ENCODE data around the gene SGTA. TPM values are rescaled to one million over a fixed set of nuclear protein-coding genes. Genes with fewer than 3 reads are reported as not detected.

SGTA gene
- total RNA-seq, 4 donors from 2014 or later: 37.9 to 49.5 (median 44.1) TPM

DNA sequence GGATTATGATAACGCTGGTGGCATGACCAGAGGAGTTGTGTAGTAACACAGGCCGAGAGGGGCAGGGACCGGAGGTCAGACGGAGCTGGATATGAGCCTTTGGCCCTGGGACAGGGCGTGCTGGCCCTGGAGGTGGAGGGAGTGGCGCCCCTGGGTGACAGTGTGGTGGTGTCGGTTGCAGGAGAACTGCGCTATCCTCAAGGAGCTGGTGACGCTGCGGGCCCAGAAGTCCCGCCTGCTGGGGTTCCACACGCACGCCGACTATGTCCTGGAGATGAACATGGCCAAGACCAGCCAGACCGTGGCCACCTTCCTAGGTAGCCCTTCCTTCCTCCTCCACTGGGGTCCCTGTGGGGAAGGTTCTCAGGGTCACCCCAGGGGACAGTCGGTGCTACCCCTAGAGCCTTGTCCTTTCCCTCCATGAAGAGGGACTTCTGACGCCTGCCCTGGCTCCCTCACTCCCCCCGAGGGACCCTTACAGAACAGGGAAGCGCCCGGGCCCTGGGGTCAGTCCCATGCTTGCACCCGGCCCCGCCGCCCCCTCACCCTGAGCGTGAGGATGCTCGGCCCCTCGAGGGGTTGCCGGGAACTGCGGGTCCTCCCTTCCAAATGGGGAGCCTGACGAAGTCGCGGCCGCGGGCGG, 23.8 kb upstream of the SGTA start:
- no peak for DNase-seq (ENCODE audit: low spot score in 2 of 2)
- WGBS, 2 donors: 92 to 96% methylated on average over 31 to 34 of the region's 34 CpGs
- intact Hi-C loops (cut with DNase I; ENCODE audit: low total_unique reads): no loop called here
- H3K4me3 ChIP-seq (ENCODE audit: low read depth, poor library complexity, severe bottlenecking): no peak overlapping the region
- TF ChIP-seq, protein P1, sequence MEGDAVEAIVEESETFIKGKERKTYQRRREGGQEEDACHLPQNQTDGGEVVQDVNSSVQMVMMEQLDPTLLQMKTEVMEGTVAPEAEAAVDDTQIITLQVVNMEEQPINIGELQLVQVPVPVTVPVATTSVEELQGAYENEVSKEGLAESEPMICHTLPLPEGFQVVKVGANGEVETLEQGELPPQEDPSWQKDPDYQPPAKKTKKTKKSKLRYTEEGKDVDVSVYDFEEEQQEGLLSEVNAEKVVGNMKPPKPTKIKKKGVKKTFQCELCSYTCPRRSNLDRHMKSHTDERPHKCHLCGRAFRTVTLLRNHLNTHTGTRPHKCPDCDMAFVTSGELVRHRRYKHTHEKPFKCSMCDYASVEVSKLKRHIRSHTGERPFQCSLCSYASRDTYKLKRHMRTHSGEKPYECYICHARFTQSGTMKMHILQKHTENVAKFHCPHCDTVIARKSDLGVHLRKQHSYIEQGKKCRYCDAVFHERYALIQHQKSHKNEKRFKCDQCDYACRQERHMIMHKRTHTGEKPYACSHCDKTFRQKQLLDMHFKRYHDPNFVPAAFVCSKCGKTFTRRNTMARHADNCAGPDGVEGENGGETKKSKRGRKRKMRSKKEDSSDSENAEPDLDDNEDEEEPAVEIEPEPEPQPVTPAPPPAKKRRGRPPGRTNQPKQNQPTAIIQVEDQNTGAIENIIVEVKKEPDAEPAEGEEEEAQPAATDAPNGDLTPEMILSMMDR (IDR thresholded peaks at IDR 0.05): no peak
- no peak for TF ChIP-seq POLR2A (IDR thresholded peaks at IDR 0.05)

GRCh38 chr19:2805991-2806649, 23.0 kb upstream of the SGTA start:
- no peak overlapping the region for H3K4me3 ChIP-seq (ENCODE audit: low read depth, poor library complexity, severe bottlenecking)
- 94 to 98% methylated on average over 12 to 21 of the region's 23 CpGs for WGBS, 2 donors
- TF ChIP-seq POLR2A (IDR thresholded peaks at IDR 0.05): no peak
- TF ChIP-seq, protein P1 (IDR thresholded peaks at IDR 0.05): no peak
- intact Hi-C loops (cut with DNase I; ENCODE audit: low total_unique reads): no loop called here
- DNase-seq (ENCODE audit: low spot score in 2 of 2): no peak

- TF ChIP-seq, protein P1 (IDR thresholded peaks at IDR 0.05): no peak
- no peak for TF ChIP-seq POLR2A (IDR thresholded peaks at IDR 0.05)
- 96% methylated on average over 25 to 26 of the region's 28 CpGs for WGBS, 2 donors
- intact Hi-C loops (cut with DNase I; ENCODE audit: low total_unique reads): no loop called here
- H3K4me3 ChIP-seq (ENCODE audit: low read depth, poor library complexity, severe bottlenecking): no peak overlapping the region
- no peak for DNase-seq (ENCODE audit: low spot score in 2 of 2)
Observed at GRCh38 chr19:2805261-2805900, 22.3 kb upstream of the SGTA start.

- 87 to 92% methylated on average over 27 of the region's 27 CpGs for WGBS, 2 donors
- intact Hi-C loops (cut with DNase I; ENCODE audit: low total_unique reads): no loop called here
- TF ChIP-seq, protein P1 (IDR thresholded peaks at IDR 0.05): no peak
- no peak for TF ChIP-seq POLR2A (IDR thresholded peaks at IDR 0.05)
- no peak overlapping the region for H3K4me3 ChIP-seq (ENCODE audit: low read depth, poor library complexity, severe bottlenecking)
- no peak for DNase-seq (ENCODE audit: low spot score in 2 of 2)
Observed at GRCh38 chr19:2804156-2805004, 21.3 kb upstream of the SGTA start.

GRCh38 chr19:2803486-2804155, 20.5 kb upstream of the SGTA start:
- no peak for DNase-seq (ENCODE audit: low spot score in 2 of 2)
- 90 to 95% methylated on average over 29 of the region's 29 CpGs for WGBS, 2 donors
- intact Hi-C loops (cut with DNase I; ENCODE audit: low total_unique reads): no loop called here
- TF ChIP-seq, protein P1 (IDR thresholded peaks at IDR 0.05): no peak
- TF ChIP-seq POLR2A (IDR thresholded peaks at IDR 0.05): no peak
- H3K4me3 ChIP-seq (ENCODE audit: low read depth, poor library complexity, severe bottlenecking): no peak overlapping the region
